HepG2 (cell line): Measurements from ENCODE around the gene ARRDC3.
"Not testable (repeated sequence)": the region's sequence is repeated elsewhere in the genome, so short reads cannot be mapped to it uniquely, and the experiment has no call there.

ENCODE experiments used
- CTCF ChIP-seq: sonication (generic); formaldehyde crosslinking; IDR thresholded peaks from 2 replicates; pipeline ENCODE4 v1.5.0; 2020; ENCODE audit warnings: mild to moderate bottlenecking, missing genetic modification reagents, moderate library complexity
- EP300 ChIP-seq, 3 experiments: sonication (generic) in 1 of 3; formaldehyde crosslinking in 1 of 3; IDR thresholded peaks; 2 replicates each; pipeline versions ENCODE4 v1.5.1 to v1.6.1; 2011 to 2020; ENCODE audit warnings: low read depth in 2 of 3, low read length in 2 of 3, borderline replicate concordance in 1 of 3, improper control_type of control experiment in 1 of 3, mild to moderate bottlenecking in 1 of 3, missing genetic modification reagents in 1 of 3, moderate library complexity in 1 of 3
- GABPA ChIP-seq, 2 experiments: IDR thresholded peaks; 2 replicates each; pipeline ENCODE4 v1.6.1; 2011 to 2016; ENCODE audit warnings: low read depth in 2 of 2, low read length in 1 of 2, missing biosample characterization in 1 of 2, missing genetic modification characterization in 1 of 2
- HNRNPK ChIP-seq: fragments of 200-400 bp; formaldehyde crosslinking; IDR thresholded peaks from 2 replicates; pipeline ENCODE4 v1.6.1; 2018; ENCODE audit warnings: low read length, low read depth, moderate library complexity, mild to moderate bottlenecking; ENCODE audit not compliant: poor library complexity, severe bottlenecking
- HNRNPUL1 ChIP-seq: fragments of 200-400 bp; formaldehyde crosslinking; IDR thresholded peaks from 2 replicates; pipeline ENCODE4 v1.6.1; 2017; ENCODE audit warnings: low read depth, mild to moderate bottlenecking, low read length, moderate library complexity
- MED8 ChIP-seq: sonication (generic); formaldehyde crosslinking; IDR thresholded peaks from 2 replicates; pipeline ENCODE4 v1.8.1; 2023; ENCODE audit warnings: mild to moderate bottlenecking, missing genetic modification reagents; ENCODE audit not compliant: insufficient replicate concordance
- MTF1 ChIP-seq: sonication (generic); formaldehyde crosslinking; IDR thresholded peaks from 2 replicates; pipeline ENCODE4 v1.5.0; 2020; ENCODE audit warnings: missing genetic modification reagents
- NR2C2 ChIP-seq: sonication (generic); formaldehyde crosslinking; IDR thresholded peaks from 2 replicates; pipeline ENCODE4 v1.4.0; 2020; ENCODE audit warnings: missing genetic modification reagents, mild to moderate bottlenecking, moderate library complexity, borderline replicate concordance
- POLR2AphosphoS5 ChIP-seq: IDR thresholded peaks from 2 replicates; pipeline ENCODE4 v1.6.1; 2012; ENCODE audit warnings: low read depth, low read length
- TCF12 ChIP-seq, 2 experiments: fragments of 450-650 bp in 1 of 2; sonication (generic) in 1 of 2; formaldehyde crosslinking in 1 of 2; IDR thresholded peaks; 2 replicates each; pipeline versions ENCODE4 v1.6.1 to v1.8.0; 2017 to 2022; ENCODE audit warnings: antibody characterized with exemption in 1 of 2, mild to moderate bottlenecking in 1 of 2, missing genetic modification reagents in 1 of 2, moderate library complexity in 1 of 2
- ZKSCAN5 ChIP-seq: sonication (generic); formaldehyde crosslinking; IDR thresholded peaks from 2 replicates; pipeline ENCODE4 v1.5.1; 2020; ENCODE audit warnings: mild to moderate bottlenecking, missing genetic modification reagents
- ZNF383 ChIP-seq: sonication (generic); formaldehyde crosslinking; IDR thresholded peaks from 2 replicates; pipeline ENCODE4 v1.4.0; 2020; ENCODE audit warnings: missing genetic modification reagents, mild to moderate bottlenecking, borderline replicate concordance
- TF ChIP-seq, protein P1 (sequence below): sonication (generic); formaldehyde crosslinking; IDR thresholded peaks from 2 replicates; pipeline ENCODE4 v1.8.1; 2022; ENCODE audit warnings: low read depth, mild to moderate bottlenecking, missing genetic modification reagents

DNA sequence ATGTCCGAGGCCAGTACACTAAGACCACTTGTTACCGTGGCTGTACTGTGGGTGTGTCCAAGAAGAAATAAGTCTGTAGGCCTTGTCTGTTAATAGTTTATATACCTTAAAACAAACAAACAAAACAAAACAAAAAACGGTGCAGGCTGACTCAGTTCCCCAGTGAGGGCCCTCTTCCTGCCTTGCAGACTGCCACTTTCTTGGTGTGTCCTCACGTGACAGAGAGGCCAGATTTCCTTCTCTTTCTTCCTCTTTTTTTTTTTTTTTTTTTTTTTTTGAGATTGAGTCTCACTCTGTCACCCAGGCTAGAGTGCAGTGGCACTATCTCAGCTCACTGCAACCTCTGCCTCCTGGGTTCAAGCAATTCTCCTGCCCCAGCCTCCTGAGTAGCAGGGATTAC is 28.2 kb downstream of the ARRDC3 start:
- not testable (repeated sequence) for TF ChIP-seq NR2C2 (CRISPR knock-in tag); TCF12 (IDR thresholded peaks at IDR 0.05); TCF12 (CRISPR knock-in tag; IDR thresholded peaks at IDR 0.05); HNRNPUL1; POLR2AphosphoS5; MED8; ZKSCAN5 (CRISPR knock-in tag); MTF1; EP300 (IDR thresholded peaks at IDR 0.05; ENCODE audit: low read depth in 2 of 2, low read length in 2 of 2); EP300 (CRISPR knock-in tag; IDR thresholded peaks at IDR 0.05; ENCODE audit: borderline replicate concordance); HNRNPK; GABPA (IDR thresholded peaks at IDR 0.05; ENCODE audit: low read depth, low read length); GABPA (CRISPR knock-in tag; IDR thresholded peaks at IDR 0.05; ENCODE audit: low read depth); ZNF383 (CRISPR knock-in tag); CTCF
- TF ChIP-seq, protein P1, sequence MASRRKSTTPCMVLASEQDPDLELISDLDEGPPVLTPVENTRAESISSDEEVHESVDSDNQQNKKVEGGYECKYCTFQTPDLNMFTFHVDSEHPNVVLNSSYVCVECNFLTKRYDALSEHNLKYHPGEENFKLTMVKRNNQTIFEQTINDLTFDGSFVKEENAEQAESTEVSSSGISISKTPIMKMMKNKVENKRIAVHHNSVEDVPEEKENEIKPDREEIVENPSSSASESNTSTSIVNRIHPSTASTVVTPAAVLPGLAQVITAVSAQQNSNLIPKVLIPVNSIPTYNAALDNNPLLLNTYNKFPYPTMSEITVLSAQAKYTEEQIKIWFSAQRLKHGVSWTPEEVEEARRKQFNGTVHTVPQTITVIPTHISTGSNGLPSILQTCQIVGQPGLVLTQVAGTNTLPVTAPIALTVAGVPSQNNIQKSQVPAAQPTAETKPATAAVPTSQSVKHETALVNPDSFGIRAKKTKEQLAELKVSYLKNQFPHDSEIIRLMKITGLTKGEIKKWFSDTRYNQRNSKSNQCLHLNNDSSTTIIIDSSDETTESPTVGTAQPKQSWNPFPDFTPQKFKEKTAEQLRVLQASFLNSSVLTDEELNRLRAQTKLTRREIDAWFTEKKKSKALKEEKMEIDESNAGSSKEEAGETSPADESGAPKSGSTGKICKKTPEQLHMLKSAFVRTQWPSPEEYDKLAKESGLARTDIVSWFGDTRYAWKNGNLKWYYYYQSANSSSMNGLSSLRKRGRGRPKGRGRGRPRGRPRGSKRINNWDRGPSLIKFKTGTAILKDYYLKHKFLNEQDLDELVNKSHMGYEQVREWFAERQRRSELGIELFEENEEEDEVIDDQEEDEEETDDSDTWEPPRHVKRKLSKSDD, result not testable (repeated sequence)
